Measurements from ENCODE around the gene MMRN2. TPM values are rescaled to one million over a fixed set of nuclear protein-coding genes. Genes with fewer than 3 reads are reported as not detected.
A peak's percentile ranks its signal among the peaks of the same experiment; 100 is the strongest.

The MMRN2 gene
- total RNA-seq, 1 donor from 2014 or later, result 28.0 TPM

GRCh38 chr10:86922553-86922961 lies 34.9 kb downstream of the MMRN2 start:
- DNase-seq (ENCODE audit: low spot score), result no peak
- intact Hi-C loops (cut with DNase I), result no loop called here

GRCh38 chr10:86918022-86918471 lies 39.4 kb downstream of the MMRN2 start:
- intact Hi-C loops (cut with DNase I), result no loop called here
- no peak for DNase-seq (ENCODE audit: low spot score)

- intact Hi-C loops (cut with DNase I), result no loop called here
- DNase-seq (ENCODE audit: low spot score), result no peak
These were observed 42.7 kb downstream of the MMRN2 start for GRCh38 chr10:86914734-86915133.

- no peak for DNase-seq (ENCODE audit: low spot score)
- intact Hi-C loops (cut with DNase I), result no loop called here
These were observed 52.0 kb downstream of the MMRN2 start for GRCh38 chr10:86905429-86905828.

GRCh38 chr10:86904600-86904999 lies 52.8 kb downstream of the MMRN2 start:
- intact Hi-C loops (cut with DNase I), result no loop called here
- no peak for DNase-seq (ENCODE audit: low spot score)

GRCh38 chr10:86900955-86901354 lies 56.5 kb downstream of the MMRN2 start:
- intact Hi-C loops (cut with DNase I), result loop anchor here (2.0 kb wide), 2 partner anchors 144 to 190 kb away; partner anchors contain the start of gene BMPR1A
- DNase-seq (ENCODE audit: low spot score), result peak; percentile 91

- no peak for DNase-seq (ENCODE audit: low spot score)
- intact Hi-C loops (cut with DNase I), result loop anchor here (2.0 kb wide), 2 partner anchors 143 to 189 kb away; partner anchors contain the start of gene BMPR1A
These were observed 57.6 kb downstream of the MMRN2 start for GRCh38 chr10:86899670-86900276.

- intact Hi-C loops (cut with DNase I), result no loop called here
- DNase-seq (ENCODE audit: low spot score), result no peak
These were observed 58.3 kb downstream of the MMRN2 start for GRCh38 chr10:86899132-86899531.

- DNase-seq (ENCODE audit: low spot score), result no peak
- intact Hi-C loops (cut with DNase I), result no loop called here
These were observed 58.9 kb downstream of the MMRN2 start for GRCh38 chr10:86898511-86898910.

GRCh38 chr10:86889997-86890396 lies 67.4 kb downstream of the MMRN2 start:
- DNase-seq (ENCODE audit: low spot score), result no peak
- intact Hi-C loops (cut with DNase I), result no loop called here

- intact Hi-C loops (cut with DNase I), result no loop called here
These were observed 68.6 kb downstream of the MMRN2 start for GRCh38 chr10:86888585-86889381.

More at GRCh38 chr10:86888585-86889381, 68.6 kb downstream of the MMRN2 start:
- no peak for DNase-seq (ENCODE audit: low spot score)

Other genes starting within 250 kb of the MMRN2 start
- 60.0 TPM for gene BMPR1A, start 201.0 kb downstream of the MMRN2 start, total RNA-seq
- gene SNCG, start 984 bp upstream of the MMRN2 start, total RNA-seq, result 9.3 TPM
- 33.0 TPM for gene ADIRF, start 10.9 kb upstream of the MMRN2 start, total RNA-seq
- not detected for gene FAM25A, start 62.7 kb upstream of the MMRN2 start, total RNA-seq
- 118 TPM for gene GLUD1, start 137.2 kb upstream of the MMRN2 start, total RNA-seq
- 13.7 TPM for gene SHLD2, start 137.6 kb upstream of the MMRN2 start, total RNA-seq